Naive thymus-derived CD4-positive, alpha-beta T cell (primary cell): ENCODE measurements around the gene TKFC. TPM values are rescaled to one million over a fixed set of nuclear protein-coding genes. Genes with fewer than 3 reads are reported as not detected.
A peak's percentile ranks its signal among the peaks of the same experiment; 100 is the strongest.

Source experiments
- ATAC-seq: fragments of 150-1000 bp; cut with Tn5 transposase; 2 replicates; pipeline ENCODE4 v1.10.0; 2021; ENCODE audit warnings: mild to moderate bottlenecking, moderate library complexity
- CTCF ChIA-PET: fragments of 350-600 bp; sonication (Branson Sonifier 250); formaldehyde crosslinking; loops from one replicate; lab custom pipeline; 2021; ENCODE audit warnings: antibody characterized with exemption; lab: Charles Lee
- POLR2A ChIA-PET: fragments of 350-600 bp; sonication (Branson Sonifier 250); formaldehyde crosslinking; loops from one replicate; lab custom pipeline; 2021; ENCODE audit warnings: antibody characterized with exemption, inconsistent platforms; lab: Charles Lee
- DNase-seq, 9 donors: peaks; one replicate each; pipeline versions ENCODE4 v3.0.0 to v3.0.0-alpha.2; 2020 to 2022; ENCODE audit warnings: mixed read lengths in 1 of 9
- H3K27ac ChIP-seq: one replicate; pipeline ENCODE4 v1.7.0; 2013; ENCODE audit warnings: mild to moderate bottlenecking, low read depth, low read length, moderate library complexity
- H3K27me3 ChIP-seq, 2 donors: one replicate each; pipeline ENCODE4 v1.7.0; 2013; ENCODE audit warnings: low read length in 2 of 2, mild to moderate bottlenecking in 2 of 2, moderate library complexity in 2 of 2; ENCODE audit not compliant: control insufficient read depth in 2 of 2, insufficient read depth in 2 of 2
- H3K36me3 ChIP-seq, 3 experiments: 1 replicate in 2 of 3; 2 replicates in 1 of 3; pipeline ENCODE4 v1.7.0; 2013; ENCODE audit warnings: low read length in 3 of 3, mild to moderate bottlenecking in 3 of 3, moderate library complexity in 1 of 3; ENCODE audit not compliant: insufficient read depth in 3 of 3, control insufficient read depth in 2 of 3
- H3K4me1 ChIP-seq, 2 donors: one replicate each; pipeline ENCODE4 v1.7.0; 2013; ENCODE audit warnings: low read length in 2 of 2, mild to moderate bottlenecking in 2 of 2, moderate library complexity in 1 of 2; ENCODE audit not compliant: control insufficient read depth in 2 of 2, insufficient read depth in 2 of 2
- H3K4me3 ChIP-seq: 2 replicates; pipeline ENCODE4 v1.7.0; 2013; ENCODE audit warnings: mild to moderate bottlenecking, low read length
- H3K9me3 ChIP-seq, 3 experiments: 1 replicate in 2 of 3; 2 replicates in 1 of 3; pipeline ENCODE4 v1.7.0; 2013; ENCODE audit warnings: low read length in 3 of 3; ENCODE audit not compliant: control insufficient read depth in 2 of 3
- H3K27ac Mint-ChIP-seq, 9 donors: one replicate each; pipeline ENCODE4 v1.8.0; 2020 to 2022; ENCODE audit warnings: mixed read lengths in 9 of 9, mild to moderate bottlenecking in 8 of 9, moderate library complexity in 5 of 9, inconsistent platforms in 2 of 9
- H3K27me3 Mint-ChIP-seq, 5 donors: one replicate each; pipeline ENCODE4 v1.8.0; 2021 to 2022; ENCODE audit warnings: mixed read lengths in 5 of 5, mild to moderate bottlenecking in 1 of 5
- H3K36me3 Mint-ChIP-seq, 5 donors: one replicate each; pipeline ENCODE4 v1.8.0; 2020 to 2022; ENCODE audit warnings: mixed read lengths in 5 of 5, mild to moderate bottlenecking in 3 of 5, inconsistent platforms in 1 of 5
- H3K4me1 Mint-ChIP-seq, 7 donors: one replicate each; pipeline ENCODE4 v1.8.0; 2020 to 2022; ENCODE audit warnings: mixed read lengths in 7 of 7, mild to moderate bottlenecking in 3 of 7, inconsistent platforms in 1 of 7
- H3K4me3 Mint-ChIP-seq, 10 donors: one replicate each; pipeline ENCODE4 v1.8.0; 2020 to 2022; ENCODE audit warnings: mild to moderate bottlenecking in 10 of 10, mixed read lengths in 10 of 10, moderate library complexity in 6 of 10, inconsistent platforms in 2 of 10
- H3K9me3 Mint-ChIP-seq, 11 donors: one replicate each; pipeline ENCODE4 v1.8.0; 2020 to 2022; ENCODE audit warnings: mixed read lengths in 11 of 11, mild to moderate bottlenecking in 4 of 11, inconsistent platforms in 1 of 11, moderate library complexity in 1 of 11
- intact Hi-C, 2 donors: fragments of 100-400 bp; cut with micrococcal nuclease; formaldehyde crosslinking; loops; one replicate each; pipeline ENCODE4 v1.15.1; 2023
- polyA plus RNA-seq, 2 donors: library from polyadenylated mRNA; unstranded; fragments of 300-500 nt; fragmentation: Illumina TruSeq; gene quantifications; one replicate each; pipeline ENCODE4 v1.2.3, GENCODE V29; 2021
- total RNA-seq, 6 experiments: library from RNA in 5 of 6; stranded (reverse) in 5 of 6; gene quantifications; 1 replicate in 5 of 6; 2 replicates in 1 of 6; pipeline ENCODE4 v1.2.3 and lab custom pipeline; 2021 to 2026

TKFC gene
- total and polyA plus RNA-seq, 7 experiments from 2014 or later: 24.6 to 59.9 (median 37.5) TPM

- ATAC-seq (peak; percentile 54), DNase-seq (peak in 4 of 9 donors; percentile 7 to 47 (median 11))
- CTCF ChIA-PET: no interaction called here
- H3K27ac Mint-ChIP-seq: peak overlapping the region in 1 of 9 donors; percentile 46
- H3K27ac ChIP-seq: no peak overlapping the region
- peaks cover 0 to 18% (median 15%) of the 10 kb centered on the region in 5 donors for H3K36me3 Mint-ChIP-seq
- H3K9me3 ChIP-seq: no peaks in the 10 kb centered on the region
- H3K4me1 Mint-ChIP-seq: peaks cover 14 to 34% (median 33%) of the 10 kb centered on the region in 7 donors
- H3K27me3 ChIP-seq: no peaks in the 10 kb centered on the region
- peaks cover 0 to 25% (median 9%) of the 10 kb centered on the region in 5 donors for H3K27me3 Mint-ChIP-seq
- H3K9me3 Mint-ChIP-seq: peaks cover 0 to 5% (median 0%) of the 10 kb centered on the region in 11 donors
- H3K4me3 ChIP-seq: peak overlapping the region; percentile 73
- H3K4me1 ChIP-seq: no peaks in the 10 kb centered on the region
- POLR2A ChIA-PET: interaction anchor here (1.4 kb wide), 1 partner anchor 40 kb away, joined by 4 read pairs; no protein-coding TSS in a partner anchor
- H3K36me3 ChIP-seq: peaks cover 0 to 10% (median 0%) of the 10 kb centered on the region in 3 experiments
- intact Hi-C loops: loop anchor here (1.0 to 2.0 kb wide), 2 partner anchors 40 to 463 kb away; no protein-coding TSS in a partner anchor
- H3K4me3 Mint-ChIP-seq: peak overlapping the region; percentile 72 to 86 (median 80)
These were observed 38.9 kb upstream of the TKFC start for GRCh38 chr11:61293867-61294716.

DNA sequence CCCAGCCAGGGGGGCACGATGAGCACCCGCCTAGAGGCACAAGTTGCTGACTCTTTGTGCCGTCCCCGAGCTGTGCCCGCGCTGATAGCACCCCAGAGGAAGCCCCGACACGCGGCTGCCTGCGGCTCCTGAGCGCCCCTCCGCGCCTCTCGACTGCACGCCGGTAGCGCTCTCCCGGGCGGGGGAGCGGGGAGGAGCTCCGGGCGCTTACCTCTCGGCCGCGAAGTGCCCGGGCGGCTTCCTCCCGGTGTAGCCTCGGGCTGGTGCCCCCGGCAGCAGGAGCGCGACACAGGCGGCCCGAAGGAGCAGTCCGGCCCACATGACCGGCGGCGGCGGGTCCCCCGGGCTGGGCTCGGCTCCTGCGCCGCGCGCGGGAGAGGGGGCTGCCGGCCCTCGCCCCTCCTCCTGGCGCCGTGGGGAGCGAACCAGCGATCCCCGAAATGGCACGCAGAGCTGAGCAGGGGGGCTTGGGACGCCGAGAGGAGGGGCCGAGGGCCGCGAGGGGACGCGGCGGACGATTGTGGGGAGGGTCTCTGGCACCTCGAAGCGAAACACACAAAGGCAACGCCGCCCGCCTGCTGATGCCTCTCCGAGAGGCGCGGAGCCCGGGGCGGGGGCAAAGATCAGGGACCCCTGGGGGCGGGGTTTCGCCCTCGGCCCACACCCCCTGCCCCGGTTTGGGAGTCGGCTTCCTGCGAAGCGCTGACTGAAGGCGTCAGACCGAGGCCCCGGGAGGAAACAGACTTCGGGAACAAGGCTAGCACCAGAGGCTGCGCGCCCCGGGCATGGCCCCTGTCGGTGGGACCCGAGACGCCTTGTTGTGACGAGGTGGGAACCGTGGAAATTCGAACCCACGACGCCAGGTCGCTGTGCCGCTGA lies 38.1 kb upstream of the TKFC start, which contains the start of gene VWCE:
Gene VWCE (minus strand): TSS at position 600 of the 879 bp plus-strand sequence. CDS start 279 bp downstream, at position 321.
- peak; percentile 35 to 78 (median 57) for DNase-seq
- intact Hi-C loops: loop anchor here (1.0 to 5.0 kb wide), 3 partner anchors 37 to 464 kb away; partner anchors contain the start of genes DDB1 (in 1 of the 2) and TKFC (in 1 of the 2)
- peak; percentile 92 for ATAC-seq
- H3K4me1 ChIP-seq: no peaks in the 10 kb centered on the region
- H3K36me3 ChIP-seq: peaks cover 0 to 16% (median under 1%) of the 10 kb centered on the region in 3 experiments
- no peaks in the 10 kb centered on the region for H3K27me3 ChIP-seq
- Mint-ChIP-seq H3K4me3 (peak within 1 kb of the TSS; percentile 72 to 86 (median 80)), H3K27me3 (peaks cover 0 to 25% (median 9%) of the 10 kb centered on the region in 5 donors), H3K27ac (peak within 1 kb of the TSS in 1 of 9 donors; percentile 46), H3K9me3 (peaks cover 0 to 5% (median 0%) of the 10 kb centered on the region in 11 donors), H3K4me1 (peaks cover 15 to 40% (median 39%) of the 10 kb centered on the region in 7 donors), H3K36me3 (peaks cover 0 to 21% (median 15%) of the 10 kb centered on the region in 5 donors)
- no peaks in the 10 kb centered on the region for H3K9me3 ChIP-seq
- ChIA-PET CTCF (no interaction called here), POLR2A (interaction anchor here (1.4 kb wide), 1 partner anchor 39 kb away, joined by 4 read pairs; no protein-coding TSS in a partner anchor)
- no peak within 1 kb of the TSS for H3K27ac ChIP-seq
- H3K4me3 ChIP-seq: peak within 1 kb of the TSS; percentile 73

DNA sequence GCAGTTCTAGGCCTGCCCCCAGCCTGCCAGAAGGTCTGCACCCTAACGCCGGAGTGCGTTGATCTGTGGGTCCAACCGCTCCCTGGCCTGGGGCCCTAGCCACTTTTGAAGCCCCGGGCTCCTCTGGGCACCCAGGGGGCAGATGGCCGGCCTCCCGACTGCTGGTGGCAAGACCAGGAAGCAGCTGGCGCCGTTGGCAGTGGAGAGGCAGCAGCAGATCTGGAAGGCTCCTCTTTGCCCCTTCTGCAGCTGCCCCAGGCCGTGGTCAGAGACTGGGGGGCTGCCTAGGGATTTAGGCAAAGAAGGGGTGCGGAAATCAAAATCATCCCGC lies 37.5 kb upstream of the TKFC start:
- no peaks in the 10 kb centered on the region for H3K4me1 ChIP-seq
- no peaks in the 10 kb centered on the region for H3K9me3 ChIP-seq
- no peaks in the 10 kb centered on the region for H3K27me3 ChIP-seq
- Mint-ChIP-seq H3K36me3 (peaks cover under 1 to 21% (median 18%) of the 10 kb centered on the region in 5 donors), H3K4me3 (peak overlapping the region in 8 of 10 donors; percentile 63 to 84 (median 72)), H3K4me1 (peaks cover 17 to 44% (median 40%) of the 10 kb centered on the region in 7 donors), H3K27ac (no peak overlapping the region), H3K27me3 (peaks cover 0 to 25% (median 9%) of the 10 kb centered on the region in 5 donors), H3K9me3 (peaks cover 0 to 5% (median 0%) of the 10 kb centered on the region in 11 donors)
- ChIA-PET POLR2A (interaction anchor here (1.4 kb wide), 1 partner anchor 39 kb away, joined by 4 read pairs; no protein-coding TSS in a partner anchor), CTCF (no interaction called here)
- ATAC-seq (no peak), DNase-seq (no peak)
- intact Hi-C loops: loop anchor here (2.0 to 5.0 kb wide), 2 partner anchors 37 to 465 kb away; partner anchors contain the start of genes DDB1 (in 1 of the 2) and TKFC (in 1 of the 2)
- H3K4me3 ChIP-seq: peak overlapping the region; percentile 73
- H3K27ac ChIP-seq: no peak overlapping the region
- H3K36me3 ChIP-seq: peaks cover 0 to 22% (median 6%) of the 10 kb centered on the region in 3 experiments

DNA sequence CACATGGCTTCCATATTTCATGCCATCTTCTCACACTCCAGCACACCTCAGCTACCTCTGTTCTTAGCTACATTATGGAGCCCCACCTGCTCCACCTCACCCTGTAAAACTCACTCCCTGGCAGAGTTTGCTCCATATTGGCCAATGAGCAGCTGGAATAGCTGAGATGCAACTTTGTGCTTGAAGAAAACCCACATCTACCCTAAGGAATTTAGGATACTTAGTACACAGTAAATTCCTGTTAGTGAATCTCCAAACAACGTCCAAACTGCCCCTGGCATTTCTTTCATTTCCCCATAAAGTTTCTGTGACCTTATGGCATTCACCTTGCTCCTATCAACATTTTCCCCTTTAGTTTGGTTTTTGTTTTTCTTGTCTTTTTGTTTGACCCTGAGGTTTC lies 35.7 kb upstream of the TKFC start:
- CTCF ChIA-PET: no interaction called here
- H3K27ac Mint-ChIP-seq: peak overlapping the region in 2 of 9 donors; percentile 1 to 20
- POLR2A ChIA-PET: no interaction called here

DNA sequence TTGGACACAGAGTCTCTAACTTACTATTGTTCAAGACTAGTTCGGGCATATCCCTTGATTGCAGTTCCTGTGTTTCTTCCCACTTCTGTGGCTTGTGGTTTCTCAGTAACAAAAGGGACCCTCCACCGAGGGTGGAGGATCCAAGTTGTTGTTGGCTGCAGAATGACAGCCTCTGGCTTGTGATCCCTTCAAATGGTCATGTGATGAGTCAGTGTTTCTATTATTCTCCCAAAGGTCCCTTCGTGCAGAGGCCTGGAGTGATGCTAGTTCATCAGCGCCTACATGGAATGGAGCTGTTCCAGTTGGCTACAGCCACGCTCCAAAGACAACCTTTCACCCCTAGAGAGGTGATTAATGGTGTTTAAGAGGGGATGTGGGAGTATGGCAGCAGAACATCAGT lies 35.3 kb upstream of the TKFC start:
- ChIA-PET POLR2A (no interaction called here), CTCF (no interaction called here)
- DNase-seq: no peak
- intact Hi-C loops: loop anchor here in 1 of 2 donors (5.0 kb wide), 1 partner anchor 35 kb away; the partner anchor contains the start of genes DDB1 and TKFC
- peak overlapping the region in 4 of 10 donors; percentile 1 to 58 (median 29) for H3K4me3 Mint-ChIP-seq
- no peaks in the 10 kb centered on the region for H3K27me3 ChIP-seq
- peaks cover 0 to 4% (median 0%) of the 10 kb centered on the region in 11 donors for H3K9me3 Mint-ChIP-seq
- H3K4me1 ChIP-seq: no peaks in the 10 kb centered on the region
- H3K4me3 ChIP-seq: no peak overlapping the region
- peak overlapping the region in 3 of 9 donors; percentile 1 to 20 (median 1) for H3K27ac Mint-ChIP-seq
- no peak for ATAC-seq
- peaks cover 12 to 44% (median 13%) of the 10 kb centered on the region in 3 experiments for H3K36me3 ChIP-seq
- H3K4me1 Mint-ChIP-seq: peaks cover 18 to 43% (median 39%) of the 10 kb centered on the region in 7 donors
- no peaks in the 10 kb centered on the region for H3K9me3 ChIP-seq
- peaks cover 5 to 40% (median 27%) of the 10 kb centered on the region in 5 donors for H3K36me3 Mint-ChIP-seq
- no peak overlapping the region for H3K27ac ChIP-seq
- H3K27me3 Mint-ChIP-seq: peaks cover 0 to 12% (median 4%) of the 10 kb centered on the region in 5 donors

More for the DNA sequence above, 35.7 kb upstream of the TKFC start:
- peaks cover 5 to 36% (median 25%) of the 10 kb centered on the region in 5 donors for H3K36me3 Mint-ChIP-seq
- peak overlapping the region in 7 of 10 donors; percentile 1 to 58 (median 22) for H3K4me3 Mint-ChIP-seq
- no peak for DNase-seq
- no peaks in the 10 kb centered on the region for H3K4me1 ChIP-seq
- intact Hi-C loops: loop anchor here in 1 of 2 donors (5.0 kb wide), 1 partner anchor 35 kb away; the partner anchor contains the start of genes DDB1 and TKFC
- no peak overlapping the region for H3K27ac ChIP-seq
- peaks cover 0 to 4% (median 0%) of the 10 kb centered on the region in 11 donors for H3K9me3 Mint-ChIP-seq
- peaks cover 0 to 16% (median 7%) of the 10 kb centered on the region in 5 donors for H3K27me3 Mint-ChIP-seq
- peaks cover 9 to 40% (median 9%) of the 10 kb centered on the region in 3 experiments for H3K36me3 ChIP-seq
- ATAC-seq: no peak
- H3K27me3 ChIP-seq: no peaks in the 10 kb centered on the region
- H3K4me3 ChIP-seq: no peak overlapping the region
- no peaks in the 10 kb centered on the region for H3K9me3 ChIP-seq
- H3K4me1 Mint-ChIP-seq: peaks cover 18 to 44% (median 39%) of the 10 kb centered on the region in 7 donors
